Mesodermal cell (in vitro differentiated cells): ENCODE data around the gene COL4A6.

Experiments used
- H3K27ac ChIP-seq: 2 replicates; pipeline ENCODE4 v1.7.0; 2013; ENCODE audit warnings: mild to moderate bottlenecking, low read depth, low read length, moderate library complexity; ENCODE audit not compliant: severe bottlenecking
- H3K36me3 ChIP-seq: 2 replicates; pipeline ENCODE4 v1.7.1; 2013; ENCODE audit warnings: mild to moderate bottlenecking, low read length, moderate library complexity; ENCODE audit not compliant: control insufficient read depth, insufficient read depth
- H3K4me1 ChIP-seq: one replicate; pipeline ENCODE4 v1.7.1; 2013; ENCODE audit warnings: mild to moderate bottlenecking, low read length; ENCODE audit not compliant: insufficient read depth, control insufficient read depth, poor library complexity, severe bottlenecking
- H3K4me3 ChIP-seq: 2 replicates; pipeline ENCODE4 v1.7.0; 2013; ENCODE audit warnings: low read length, control low read depth, mild to moderate bottlenecking; ENCODE audit not compliant: insufficient read depth, poor library complexity, severe bottlenecking; ENCODE audit errors: extremely low read depth
- H3K9me3 ChIP-seq: 2 replicates; pipeline ENCODE4 v1.7.1; 2013; ENCODE audit warnings: mild to moderate bottlenecking, low read length, moderate library complexity; ENCODE audit not compliant: control insufficient read depth
- WGBS, 2 experiments: methylation state at CpG; one replicate each; pipeline ENCODE4 v1.1.5; 2013; ENCODE audit warnings: missing lambda C conversion rate in 2 of 2; ENCODE audit not compliant: insufficient coverage in 2 of 2; 5-methylcytosine and 5-hydroxymethylcytosine counted together

The COL4A6 gene

GRCh38 chrX:108160309-108160708 lies 277.9 kb downstream of the COL4A6 start:
- Histone ChIP-seq H3K4me3 (no peak overlapping the region), H3K27ac (no peak overlapping the region), H3K36me3 (no peaks in the 10 kb centered on the region), H3K4me1 (no peaks in the 10 kb centered on the region), H3K9me3 (no peaks in the 10 kb centered on the region)
- 100% methylated on average over 3 of the region's 5 CpGs; no CpG with 5 or more reads in 1 of the 2 experiments for WGBS, 2 experiments

- Histone ChIP-seq H3K4me3 (no peak overlapping the region), H3K4me1 (no peaks in the 10 kb centered on the region), H3K27ac (no peak overlapping the region), H3K36me3 (peaks cover 2% of the 10 kb centered on the region), H3K9me3 (no peaks in the 10 kb centered on the region)
- 94 to 95% methylated on average over 3 to 8 of the region's 11 CpGs for WGBS, 2 experiments
These were observed 279.1 kb downstream of the COL4A6 start for GRCh38 chrX:108159028-108159670.

- Histone ChIP-seq H3K36me3 (peaks cover 2% of the 10 kb centered on the region), H3K27ac (no peak overlapping the region), H3K4me1 (no peaks in the 10 kb centered on the region), H3K9me3 (no peaks in the 10 kb centered on the region), H3K4me3 (no peak overlapping the region)
- WGBS, 2 experiments, result 80 to 94% methylated on average over 1 to 2 of the region's 3 CpGs
These were observed 280.6 kb downstream of the COL4A6 start for GRCh38 chrX:108157628-108158027.

GRCh38 chrX:108156934-108157466 lies 281.2 kb downstream of the COL4A6 start:
- Histone ChIP-seq H3K36me3 (peaks cover 2% of the 10 kb centered on the region), H3K9me3 (no peaks in the 10 kb centered on the region), H3K27ac (no peak overlapping the region), H3K4me1 (no peaks in the 10 kb centered on the region), H3K4me3 (no peak overlapping the region)
- WGBS, 2 experiments, result 93 to 100% methylated on average over 2 to 3 of the region's 8 CpGs

GRCh38 chrX:108156082-108156481 lies 282.1 kb downstream of the COL4A6 start:
- Histone ChIP-seq H3K4me1 (no peaks in the 10 kb centered on the region), H3K27ac (no peak overlapping the region), H3K36me3 (peaks cover 2% of the 10 kb centered on the region), H3K9me3 (no peaks in the 10 kb centered on the region), H3K4me3 (no peak overlapping the region)
- 100% methylated on average over 2 of the region's 2 CpGs; no CpG with 5 or more reads in 1 of the 2 experiments for WGBS, 2 experiments

DNA sequence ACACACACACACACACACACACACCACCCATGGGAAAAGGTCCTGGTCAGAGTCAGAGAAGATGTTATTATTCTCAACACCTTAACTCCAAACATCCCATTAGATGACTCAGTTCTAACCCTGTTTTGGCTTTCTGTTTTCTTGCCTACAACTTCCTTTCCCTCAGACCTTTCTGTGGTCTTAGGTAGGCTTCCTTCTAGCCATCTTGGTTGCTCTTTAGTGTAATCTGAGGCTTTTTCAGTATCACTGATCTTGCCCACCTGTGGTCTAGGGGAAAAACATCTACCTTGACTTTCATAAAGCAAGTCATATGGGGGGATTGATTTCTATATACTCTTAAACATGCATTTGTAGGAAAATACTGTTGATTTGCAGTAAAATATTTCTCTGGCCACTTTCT lies 289.7 kb downstream of the COL4A6 start:
- Histone ChIP-seq H3K9me3 (no peaks in the 10 kb centered on the region), H3K4me1 (no peaks in the 10 kb centered on the region), H3K4me3 (no peak overlapping the region), H3K36me3 (no peaks in the 10 kb centered on the region), H3K27ac (no peak overlapping the region)

GRCh38 chrX:108138814-108139702 lies 299.2 kb downstream of the COL4A6 start:
- 60 to 83% methylated on average over 1 of the region's 7 CpGs for WGBS, 2 experiments
- H3K36me3 ChIP-seq, result peaks cover 9% of the 10 kb centered on the region
- H3K9me3 ChIP-seq, result no peaks in the 10 kb centered on the region
- H3K27ac ChIP-seq, result no peak overlapping the region
- H3K4me3 ChIP-seq, result no peak overlapping the region
- H3K4me1 ChIP-seq, result no peaks in the 10 kb centered on the region

DNA sequence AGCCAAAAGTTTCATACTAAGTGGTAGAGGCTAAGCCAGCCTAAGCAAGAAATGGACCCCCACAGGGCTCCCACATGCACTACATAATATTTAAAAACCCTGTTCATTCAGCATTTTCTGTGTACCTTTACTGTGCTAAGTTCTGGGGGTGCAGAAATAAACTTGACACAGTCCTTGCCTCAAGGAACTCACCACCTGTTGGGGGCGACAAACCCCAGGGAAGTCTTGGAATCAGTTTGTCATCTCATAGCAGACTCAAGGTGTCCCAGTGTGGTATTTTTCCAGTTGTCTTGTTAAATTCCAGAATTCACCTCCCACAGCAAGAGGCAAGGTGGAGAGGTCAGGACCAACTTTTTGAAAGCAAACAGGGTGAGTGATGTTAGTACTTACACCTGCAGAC lies 303.5 kb downstream of the COL4A6 start:
- peaks cover 6% of the 10 kb centered on the region for H3K4me1 ChIP-seq
- no peaks in the 10 kb centered on the region for H3K9me3 ChIP-seq
- H3K27ac ChIP-seq, result no peak overlapping the region
- peaks cover 4% of the 10 kb centered on the region for H3K36me3 ChIP-seq
- H3K4me3 ChIP-seq, result no peak overlapping the region
- no CpG with 5 or more reads among the region's 1 CpG for WGBS, 2 experiments

DNA sequence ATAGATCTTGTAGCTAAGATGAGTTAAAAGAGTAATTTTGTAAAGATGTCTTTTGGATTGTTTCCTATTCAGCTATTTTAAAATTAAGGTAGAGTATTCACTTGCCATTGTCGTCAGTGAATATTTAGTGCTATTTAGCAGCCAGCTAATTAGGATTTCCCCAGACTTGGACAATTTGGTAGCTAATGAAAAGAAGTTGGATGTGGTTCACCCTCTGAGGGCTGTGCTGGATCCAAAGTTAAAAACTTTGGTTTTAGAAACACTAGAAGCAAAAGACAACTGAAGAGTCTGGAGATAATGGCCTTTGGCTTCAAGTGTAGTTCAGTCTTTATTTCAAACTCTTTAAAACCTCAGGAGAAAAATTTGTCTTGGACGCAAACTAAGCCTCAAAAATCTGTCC lies 305.3 kb downstream of the COL4A6 start:
- Histone ChIP-seq H3K36me3 (peaks cover 4% of the 10 kb centered on the region), H3K4me3 (no peak overlapping the region), H3K4me1 (peaks cover 6% of the 10 kb centered on the region), H3K9me3 (no peaks in the 10 kb centered on the region), H3K27ac (no peak overlapping the region)
- WGBS, 2 experiments, result 89% methylated on average over 1 of the region's 2 CpGs; no CpG with 5 or more reads in 1 of the 2 experiments

DNA sequence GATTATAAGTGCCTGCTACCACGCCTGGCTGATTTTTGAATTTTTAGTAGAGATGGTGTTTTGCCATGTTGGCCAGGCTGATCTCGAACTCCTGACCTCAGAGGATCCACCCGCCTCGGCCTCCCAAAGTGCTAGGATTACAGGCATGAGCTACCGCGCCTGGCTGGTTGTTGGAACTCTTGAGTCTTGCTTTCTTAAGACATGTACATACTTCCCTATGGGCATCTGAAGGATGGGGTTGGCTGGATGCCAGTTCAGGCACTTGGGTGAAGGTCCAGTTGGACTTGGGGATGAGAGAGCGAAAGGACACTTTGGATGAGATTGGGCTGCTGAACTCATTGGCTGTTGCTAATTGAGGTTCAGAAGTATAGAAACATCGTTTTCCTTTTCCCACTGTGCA lies 306.2 kb downstream of the COL4A6 start:
- 95 to 96% methylated on average over 3 to 4 of the region's 8 CpGs for WGBS, 2 experiments
- Histone ChIP-seq H3K4me1 (peaks cover 6% of the 10 kb centered on the region), H3K4me3 (no peak overlapping the region), H3K9me3 (no peaks in the 10 kb centered on the region), H3K36me3 (peaks cover 4% of the 10 kb centered on the region), H3K27ac (no peak overlapping the region)

GRCh38 chrX:108131471-108131870 lies 306.8 kb downstream of the COL4A6 start:
- H3K36me3 ChIP-seq, result peaks cover 4% of the 10 kb centered on the region
- H3K4me1 ChIP-seq, result peaks cover 9% of the 10 kb centered on the region
- H3K4me3 ChIP-seq, result no peak overlapping the region
- 14 to 40% methylated on average over 1 of the region's 2 CpGs for WGBS, 2 experiments
- H3K9me3 ChIP-seq, result no peaks in the 10 kb centered on the region
- peak overlapping the region; percentile 69 for H3K27ac ChIP-seq
